Measurements from ENCODE around the gene LMX1A. TPM values are rescaled to one million over a fixed set of nuclear protein-coding genes. Genes with fewer than 3 reads are reported as not detected.

Gene LMX1A
- total RNA-seq, 1 donor from 2014 or later: not detected

DNA sequence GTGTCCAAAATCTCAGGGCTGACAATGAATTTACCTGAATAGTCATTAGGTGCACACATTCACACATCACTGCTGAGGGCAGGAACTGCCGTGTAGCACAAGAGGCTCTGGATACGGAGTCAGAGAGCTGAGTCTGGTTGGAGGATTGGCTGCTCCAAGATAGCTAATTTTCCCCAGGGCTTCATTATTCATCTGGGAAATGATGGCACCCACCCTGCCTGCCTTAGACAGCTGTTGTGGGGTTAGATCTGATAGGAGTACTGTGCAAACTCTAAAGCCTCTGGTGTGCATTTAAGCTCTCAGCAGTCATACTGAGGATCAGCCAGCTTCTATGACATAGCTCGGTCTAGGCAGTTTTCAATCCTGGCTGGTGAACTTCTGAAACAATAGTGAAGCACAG lies 67.0 kb downstream of the LMX1A start:
- intact Hi-C loops (cut with DNase I): no loop called here
- Histone ChIP-seq H3K4me3 (no peak overlapping the region), H3K36me3 (no peaks in the 10 kb centered on the region), H3K27me3 (no peaks in the 10 kb centered on the region), H3K4me1 (peaks cover 3% of the 10 kb centered on the region), H3K9me3 (no peaks in the 10 kb centered on the region), H3K27ac (no peak overlapping the region)
- DNase-seq (ENCODE audit: extremely low spot score in 2 of 2): no peak
- TF ChIP-seq POLR2AphosphoS5 (IDR thresholded peaks at IDR 0.05; ENCODE audit: insufficient read depth in 1 of 2, low read depth in 1 of 2) (no peak), POLR2A (IDR thresholded peaks at IDR 0.05) (no peak)
- TF ChIP-seq, protein P1, sequence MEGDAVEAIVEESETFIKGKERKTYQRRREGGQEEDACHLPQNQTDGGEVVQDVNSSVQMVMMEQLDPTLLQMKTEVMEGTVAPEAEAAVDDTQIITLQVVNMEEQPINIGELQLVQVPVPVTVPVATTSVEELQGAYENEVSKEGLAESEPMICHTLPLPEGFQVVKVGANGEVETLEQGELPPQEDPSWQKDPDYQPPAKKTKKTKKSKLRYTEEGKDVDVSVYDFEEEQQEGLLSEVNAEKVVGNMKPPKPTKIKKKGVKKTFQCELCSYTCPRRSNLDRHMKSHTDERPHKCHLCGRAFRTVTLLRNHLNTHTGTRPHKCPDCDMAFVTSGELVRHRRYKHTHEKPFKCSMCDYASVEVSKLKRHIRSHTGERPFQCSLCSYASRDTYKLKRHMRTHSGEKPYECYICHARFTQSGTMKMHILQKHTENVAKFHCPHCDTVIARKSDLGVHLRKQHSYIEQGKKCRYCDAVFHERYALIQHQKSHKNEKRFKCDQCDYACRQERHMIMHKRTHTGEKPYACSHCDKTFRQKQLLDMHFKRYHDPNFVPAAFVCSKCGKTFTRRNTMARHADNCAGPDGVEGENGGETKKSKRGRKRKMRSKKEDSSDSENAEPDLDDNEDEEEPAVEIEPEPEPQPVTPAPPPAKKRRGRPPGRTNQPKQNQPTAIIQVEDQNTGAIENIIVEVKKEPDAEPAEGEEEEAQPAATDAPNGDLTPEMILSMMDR (IDR thresholded peaks at IDR 0.05): no peak

DNA sequence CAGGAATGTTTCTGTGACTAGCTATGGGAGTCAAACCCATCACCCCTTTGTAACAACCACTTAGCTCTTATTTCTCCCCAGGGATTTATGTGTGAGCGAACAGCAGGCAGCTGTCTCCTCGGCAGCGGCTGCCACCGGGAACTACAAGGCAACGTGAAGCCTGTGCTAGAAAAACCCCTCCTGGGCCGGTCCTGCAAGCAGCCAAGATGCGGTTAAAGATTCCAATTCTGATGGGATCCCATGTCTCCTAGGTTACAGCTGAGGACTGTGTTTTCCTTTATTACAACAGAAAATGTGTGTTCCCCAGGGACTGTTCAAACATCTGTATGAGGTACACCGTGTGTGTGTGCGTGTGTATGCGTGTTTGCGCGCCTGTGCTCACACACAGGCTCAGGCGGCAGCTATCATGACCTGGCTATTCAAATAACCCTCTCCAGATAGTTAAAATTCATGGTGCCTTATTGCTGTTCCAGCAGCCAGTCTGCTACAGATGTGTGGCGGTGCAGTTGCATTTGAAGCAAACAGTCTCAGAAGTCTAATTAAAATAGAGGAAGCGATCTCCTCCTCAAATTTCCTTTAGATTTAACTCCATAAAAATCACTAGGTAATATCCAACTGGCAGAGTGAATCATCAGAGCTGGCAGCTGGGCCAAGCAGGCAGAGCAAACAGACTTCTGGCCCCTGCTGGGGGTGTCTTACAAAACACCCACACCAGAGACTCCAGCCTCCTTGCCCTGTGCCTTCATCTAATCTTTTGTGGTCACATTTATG lies 68.0 kb downstream of the LMX1A start:
- Histone ChIP-seq H3K36me3 (no peaks in the 10 kb centered on the region), H3K27me3 (no peaks in the 10 kb centered on the region), H3K27ac (no peak overlapping the region), H3K9me3 (no peaks in the 10 kb centered on the region), H3K4me1 (peaks cover 11% of the 10 kb centered on the region), H3K4me3 (no peak overlapping the region)
- DNase-seq (ENCODE audit: extremely low spot score in 2 of 2): no peak
- TF ChIP-seq POLR2AphosphoS5 (IDR thresholded peaks at IDR 0.05; ENCODE audit: insufficient read depth in 1 of 2, low read depth in 1 of 2) (no peak), POLR2A (IDR thresholded peaks at IDR 0.05) (no peak)
- TF ChIP-seq, protein P1 (IDR thresholded peaks at IDR 0.05): no peak
- intact Hi-C loops (cut with DNase I): no loop called here

DNA sequence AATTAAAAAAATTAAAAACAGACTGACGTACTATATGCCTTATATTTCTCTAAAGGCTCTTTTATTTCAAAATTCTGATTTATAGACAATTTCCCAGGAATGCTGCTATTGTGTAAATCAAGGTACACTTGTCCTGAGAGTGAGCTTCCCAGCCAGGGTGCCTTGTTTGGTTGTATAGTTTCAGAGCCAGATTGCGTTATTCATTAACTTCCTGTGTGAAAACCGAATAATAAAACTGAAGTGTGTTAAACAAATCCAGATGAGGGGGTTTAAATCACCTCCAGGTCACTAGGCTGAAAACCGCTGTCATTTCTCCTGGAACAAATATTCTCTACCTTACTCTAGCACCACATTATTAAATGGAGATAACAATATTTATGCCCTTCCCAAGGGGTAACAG lies 68.7 kb downstream of the LMX1A start:
- no peaks in the 10 kb centered on the region for H3K9me3 ChIP-seq
- H3K36me3 ChIP-seq: no peaks in the 10 kb centered on the region
- no peak overlapping the region for H3K4me3 ChIP-seq
- no peaks in the 10 kb centered on the region for H3K27me3 ChIP-seq
- no peak for DNase-seq (ENCODE audit: extremely low spot score in 2 of 2)
- intact Hi-C loops (cut with DNase I): no loop called here
- no peak overlapping the region for H3K27ac ChIP-seq
- H3K4me1 ChIP-seq: peaks cover 11% of the 10 kb centered on the region
- no peak for TF ChIP-seq POLR2A (IDR thresholded peaks at IDR 0.05)
- no peak for TF ChIP-seq POLR2AphosphoS5 (IDR thresholded peaks at IDR 0.05; ENCODE audit: insufficient read depth in 1 of 2, low read depth in 1 of 2)
- TF ChIP-seq, protein P1 (IDR thresholded peaks at IDR 0.05): no peak

DNA sequence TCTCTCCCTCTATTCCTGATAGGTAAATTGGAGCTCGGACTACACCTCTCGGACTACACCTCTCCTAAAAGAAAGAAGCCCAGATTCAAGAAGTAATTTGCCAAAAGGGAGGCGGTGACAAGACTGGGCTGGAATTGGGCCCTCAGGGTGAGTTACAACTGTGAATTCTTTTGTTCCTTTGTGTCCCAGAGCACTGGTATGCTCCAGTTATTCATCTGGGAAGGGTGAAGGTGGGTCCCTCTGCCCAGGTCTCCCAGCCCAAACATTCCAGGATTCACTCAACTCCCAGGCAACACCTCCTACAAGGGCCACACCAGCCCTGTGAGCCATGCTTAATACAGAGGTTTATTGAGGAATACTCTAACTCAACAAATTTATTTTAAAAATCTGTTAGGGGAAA lies 69.2 kb downstream of the LMX1A start:
- H3K27me3 ChIP-seq: no peaks in the 10 kb centered on the region
- H3K4me3 ChIP-seq: no peak overlapping the region
- no peak for DNase-seq (ENCODE audit: extremely low spot score in 2 of 2)
- TF ChIP-seq, protein P1 (IDR thresholded peaks at IDR 0.05): no peak
- no peak for TF ChIP-seq POLR2AphosphoS5 (IDR thresholded peaks at IDR 0.05; ENCODE audit: insufficient read depth in 1 of 2, low read depth in 1 of 2)
- no peak for TF ChIP-seq POLR2A (IDR thresholded peaks at IDR 0.05)
- peaks cover 11% of the 10 kb centered on the region for H3K4me1 ChIP-seq
- H3K36me3 ChIP-seq: no peaks in the 10 kb centered on the region
- no peak overlapping the region for H3K27ac ChIP-seq
- H3K9me3 ChIP-seq: no peaks in the 10 kb centered on the region
- intact Hi-C loops (cut with DNase I): no loop called here

DNA sequence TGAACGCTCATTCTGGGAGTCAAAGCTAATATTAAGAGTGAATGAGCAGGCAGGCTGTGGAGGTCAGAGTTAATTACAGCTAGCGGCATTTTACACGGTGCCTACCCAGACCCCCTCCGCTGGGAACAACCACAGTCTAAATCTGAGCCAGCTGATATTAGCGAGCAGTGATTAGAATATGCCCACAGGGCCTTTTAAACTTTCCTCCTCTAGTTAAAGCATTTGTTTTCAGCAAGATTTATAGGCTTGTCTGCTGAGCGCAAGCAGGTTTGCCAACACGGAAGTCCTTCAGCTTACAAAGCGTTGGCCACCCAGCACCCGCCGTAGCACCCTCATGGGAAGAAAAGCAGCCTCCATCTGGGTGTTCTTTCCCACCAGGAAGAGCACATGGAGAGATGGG lies 72.1 kb downstream of the LMX1A start:
- H3K36me3 ChIP-seq: no peaks in the 10 kb centered on the region
- no peak for DNase-seq (ENCODE audit: extremely low spot score in 2 of 2)
- H3K27me3 ChIP-seq: no peaks in the 10 kb centered on the region
- H3K27ac ChIP-seq: no peak overlapping the region
- TF ChIP-seq POLR2A (IDR thresholded peaks at IDR 0.05) (no peak), POLR2AphosphoS5 (IDR thresholded peaks at IDR 0.05; ENCODE audit: insufficient read depth in 1 of 2, low read depth in 1 of 2) (no peak)
- TF ChIP-seq, protein P1 (IDR thresholded peaks at IDR 0.05): no peak
- intact Hi-C loops (cut with DNase I): no loop called here
- H3K4me3 ChIP-seq: no peak overlapping the region
- no peaks in the 10 kb centered on the region for H3K9me3 ChIP-seq
- H3K4me1 ChIP-seq: peaks cover 11% of the 10 kb centered on the region
